Colon (tissue), 2 donors: ENCODE data around the gene ENTPD8.
"Not testable (repeated sequence)": the region's sequence is repeated elsewhere in the genome, so short reads cannot be mapped to it uniquely, and the experiment has no call there.

ENCODE experiments used
- FAIRE-seq: peaks from 2 replicates; lab custom pipeline; 2012; peaks lifted over from hg19 to GRCh38; lab: Jason Lieb, UNC
- donor health status: control.
- donor health status: control.

ENTPD8 gene

GRCh38 chr9:137410891-137411249 lies 30.3 kb downstream of the ENTPD8 start:
- FAIRE-seq, result no peak

- FAIRE-seq, result not testable (repeated sequence)
Observed at GRCh38 chr9:137410236-137410890, 30.8 kb downstream of the ENTPD8 start.

- FAIRE-seq, result no peak
Observed at GRCh38 chr9:137409515-137409914, 31.6 kb downstream of the ENTPD8 start.

- FAIRE-seq, result no peak
Observed at GRCh38 chr9:137408651-137409405, 32.3 kb downstream of the ENTPD8 start.

GRCh38 chr9:137407590-137408300 lies 33.4 kb downstream of the ENTPD8 start:
- no peak for FAIRE-seq

GRCh38 chr9:137406876-137407589 lies 34.1 kb downstream of the ENTPD8 start:
- FAIRE-seq, result no peak

GRCh38 chr9:137406085-137406760 lies 34.9 kb downstream of the ENTPD8 start:
- FAIRE-seq, result no peak

- no peak for FAIRE-seq
Observed at GRCh38 chr9:137405677-137406081, 35.5 kb downstream of the ENTPD8 start.

- no peak for FAIRE-seq
Observed at GRCh38 chr9:137404961-137405567, 36.1 kb downstream of the ENTPD8 start.

- FAIRE-seq, result no peak
Observed at GRCh38 chr9:137403269-137403668, 37.9 kb downstream of the ENTPD8 start.

- no peak for FAIRE-seq
Observed at GRCh38 chr9:137402746-137403145, 38.4 kb downstream of the ENTPD8 start.

GRCh38 chr9:137398561-137399468 lies 42.3 kb downstream of the ENTPD8 start:
- FAIRE-seq, result no peak

- FAIRE-seq, result no peak
Observed at GRCh38 chr9:137397675-137398423, 43.3 kb downstream of the ENTPD8 start.

- FAIRE-seq, result no peak
Observed at GRCh38 chr9:137396634-137397367, 44.4 kb downstream of the ENTPD8 start.

GRCh38 chr9:137396227-137396626 lies 44.9 kb downstream of the ENTPD8 start:
- FAIRE-seq, result no peak

- FAIRE-seq, result no peak
Observed at GRCh38 chr9:137395666-137396010, 45.5 kb downstream of the ENTPD8 start.

- no peak for FAIRE-seq
Observed at GRCh38 chr9:137394866-137395665, 46.1 kb downstream of the ENTPD8 start.
